H9 (cell line): Measurements from ENCODE around the gene DCST2. TPM values are rescaled to one million over a fixed set of nuclear protein-coding genes. Genes with fewer than 3 reads are reported as not detected.

Experiments used
- DNase-seq: peaks from one replicate; pipeline ENCODE4 v3.0.0-alpha.2; 2017
- H2AFZ ChIP-seq: one replicate; pipeline ENCODE4 v1.6.1; 2013; ENCODE audit warnings: mild to moderate bottlenecking, low read length, control low read depth, moderate library complexity
- H2AK5ac ChIP-seq: 2 replicates; pipeline ENCODE4 v1.6.1; 2013; ENCODE audit warnings: low read length, control low read depth, mixed read lengths; ENCODE audit not compliant: insufficient read length
- H2BK120ac ChIP-seq: one replicate; pipeline ENCODE4 v1.6.1; 2013; ENCODE audit warnings: low read depth, mild to moderate bottlenecking, low read length, control low read depth, inconsistent platforms; ENCODE audit not compliant: poor library complexity, severe bottlenecking
- H2BK12ac ChIP-seq: 2 replicates; pipeline ENCODE4 v1.6.1; 2013; ENCODE audit warnings: low read length, control low read depth, mixed read lengths, low read depth; ENCODE audit not compliant: insufficient read length
- H2BK15ac ChIP-seq: 2 replicates; pipeline ENCODE4 v1.6.1; 2013; ENCODE audit warnings: low read depth, low read length, control low read depth
- H2BK20ac ChIP-seq: one replicate; pipeline ENCODE4 v1.6.1; 2013; ENCODE audit warnings: low read depth, mild to moderate bottlenecking, low read length, control low read depth, inconsistent platforms; ENCODE audit not compliant: poor library complexity, severe bottlenecking
- H2BK5ac ChIP-seq: 2 replicates; pipeline ENCODE4 v1.6.1; 2013; ENCODE audit warnings: low read length, control low read depth, mixed read lengths; ENCODE audit not compliant: insufficient read length
- H3K14ac ChIP-seq: 2 replicates; pipeline ENCODE4 v1.6.1; 2013; ENCODE audit warnings: low read length, control low read depth; ENCODE audit not compliant: insufficient read depth
- H3K18ac ChIP-seq: 2 replicates; pipeline ENCODE4 v1.6.1; 2013; ENCODE audit warnings: low read depth, mild to moderate bottlenecking, mixed read lengths, low read length, control low read depth; ENCODE audit not compliant: insufficient read length
- H3K23ac ChIP-seq: 2 replicates; pipeline ENCODE4 v1.6.1; 2013; ENCODE audit warnings: low read length, control low read depth, mixed read lengths, low read depth; ENCODE audit not compliant: insufficient read length
- H3K23me2 ChIP-seq: 2 replicates; pipeline ENCODE4 v1.6.1; 2013; ENCODE audit warnings: low read depth, mild to moderate bottlenecking, mixed read lengths, low read length, control low read depth; ENCODE audit not compliant: insufficient read length, poor library complexity, severe bottlenecking
- H3K27ac ChIP-seq: 2 replicates; pipeline ENCODE4 v1.5.1; 2013; ENCODE audit warnings: low read length, control low read depth, mixed read lengths, low read depth; ENCODE audit not compliant: insufficient read length
- H3K27me3 ChIP-seq: 2 replicates; pipeline ENCODE4 v1.6.1; 2013; ENCODE audit warnings: low read length, control low read depth, inconsistent platforms; ENCODE audit not compliant: insufficient read depth
- H3K4ac ChIP-seq: 2 replicates; pipeline ENCODE4 v1.6.1; 2013; ENCODE audit warnings: low read depth, mild to moderate bottlenecking, control low read depth, inconsistent platforms, low read length, moderate library complexity
- H3K4me1 ChIP-seq: 2 replicates; pipeline ENCODE4 v1.6.1; 2013; ENCODE audit warnings: low read length, control low read depth, inconsistent platforms; ENCODE audit not compliant: insufficient read depth
- H3K4me2 ChIP-seq: 2 replicates; pipeline ENCODE4 v1.6.1; 2013; ENCODE audit warnings: low read length, control low read depth, mixed read lengths; ENCODE audit not compliant: insufficient read length, insufficient read depth
- H3K56ac ChIP-seq: 2 replicates; pipeline ENCODE4 v1.6.1; 2013; ENCODE audit warnings: low read depth, mild to moderate bottlenecking, mixed read lengths, low read length, control low read depth; ENCODE audit not compliant: insufficient read length
- H3K79me1 ChIP-seq: 2 replicates; pipeline ENCODE4 v1.6.1; 2013; ENCODE audit warnings: low read depth, mild to moderate bottlenecking, moderate library complexity, low read length, control low read depth, inconsistent platforms; ENCODE audit not compliant: insufficient read depth, poor library complexity, severe bottlenecking
- H3K79me2 ChIP-seq: 2 replicates; pipeline ENCODE4 v1.6.1; 2013; ENCODE audit warnings: low read length, control low read depth, inconsistent platforms; ENCODE audit not compliant: insufficient read depth
- H3K9ac ChIP-seq: 2 replicates; pipeline ENCODE4 v1.6.1; 2013; ENCODE audit warnings: low read length, control low read depth, mixed read lengths; ENCODE audit not compliant: insufficient read length; ENCODE audit errors: extremely low read depth
- H3K9me3 ChIP-seq: one replicate; pipeline ENCODE4 v1.6.1; 2013; ENCODE audit warnings: low read depth, low read length, inconsistent platforms; ENCODE audit not compliant: control insufficient read depth
- H3T11ph ChIP-seq: one replicate; pipeline ENCODE4 v1.6.1; 2013; ENCODE audit warnings: mild to moderate bottlenecking, low read length, control low read depth, inconsistent platforms
- H4K20me1 ChIP-seq: one replicate; pipeline ENCODE4 v1.6.1; 2013; ENCODE audit not compliant: control insufficient read depth, insufficient read length, insufficient read depth
- H4K5ac ChIP-seq: 2 replicates; pipeline ENCODE4 v1.6.1; 2013; ENCODE audit warnings: low read depth, mild to moderate bottlenecking, mixed read lengths, low read length, control low read depth; ENCODE audit not compliant: insufficient read length
- H4K8ac ChIP-seq: replicated peaks from 2 replicates; pipeline ENCODE4 v1.6.1; 2013; ENCODE audit warnings: low read length, control low read depth, mixed read lengths, low read depth; ENCODE audit not compliant: insufficient read length
- H4K91ac ChIP-seq: 2 replicates; pipeline ENCODE4 v1.6.1; 2013; ENCODE audit warnings: low read depth, mild to moderate bottlenecking, moderate library complexity, mixed read lengths, low read length, control low read depth; ENCODE audit not compliant: insufficient read length
- H3K27ac Mint-ChIP-seq, 3 experiments: 2 replicates in 2 of 3; 3 replicates in 1 of 3; pipeline ENCODE4 v1.8.0; 2020 to 2021; ENCODE audit warnings: mixed read lengths in 3 of 3, mild to moderate bottlenecking in 1 of 3, moderate library complexity in 1 of 3
- H3K27me3 Mint-ChIP-seq: 2 replicates; pipeline ENCODE4 v1.8.0; 2021; ENCODE audit warnings: low read depth, mild to moderate bottlenecking, moderate library complexity, mixed read lengths
- H3K36me3 Mint-ChIP-seq, 3 experiments: 2 replicates in 2 of 3; 3 replicates in 1 of 3; pipeline ENCODE4 v1.8.0; 2020 to 2021; ENCODE audit warnings: low read depth in 3 of 3, mixed read lengths in 3 of 3; ENCODE audit not compliant: insufficient read depth in 1 of 3
- H3K4me1 Mint-ChIP-seq, 2 experiments: 2 replicates each; pipeline ENCODE4 v1.8.0; 2020; ENCODE audit warnings: mixed read lengths in 2 of 2
- H3K4me3 Mint-ChIP-seq, 2 experiments: 2 replicates in 1 of 2; 3 replicates in 1 of 2; pipeline ENCODE4 v1.8.0; 2020 to 2021; ENCODE audit warnings: mild to moderate bottlenecking in 2 of 2, mixed read lengths in 2 of 2, moderate library complexity in 1 of 2
- H3K9me3 Mint-ChIP-seq, 2 experiments: 2 replicates in 1 of 2; 3 replicates in 1 of 2; pipeline ENCODE4 v1.8.0; 2020; ENCODE audit warnings: mild to moderate bottlenecking in 2 of 2, mixed read lengths in 2 of 2, moderate library complexity in 1 of 2
- CTCF ChIP-seq: fragments of 200-600 bp; sonication (generic); conservative IDR thresholded peaks from 3 replicates; pipeline ENCODE4 v1.8.0; 2021; ENCODE audit warnings: antibody characterized with exemption, mild to moderate bottlenecking
- WGBS: extraction: QIAGEN DNeasy Blood & Tissue Kit; methylation state at CpG from one replicate; pipeline ENCODE4 v1.1.7; 2013; ENCODE audit warnings: missing lambda C conversion rate, low lambda C conversion rate, mixed read lengths; ENCODE audit not compliant: insufficient read length; ENCODE audit errors: extremely low coverage; 5-methylcytosine and 5-hydroxymethylcytosine counted together
- total RNA-seq: library from RNA; stranded (reverse); gene quantifications from 2 replicates; pipeline ENCODE4 v1.2.1, GENCODE V29; 2021

The DCST2 gene
- total RNA-seq, 1 experiment from 2014 or later = 0.35 TPM

DNA sequence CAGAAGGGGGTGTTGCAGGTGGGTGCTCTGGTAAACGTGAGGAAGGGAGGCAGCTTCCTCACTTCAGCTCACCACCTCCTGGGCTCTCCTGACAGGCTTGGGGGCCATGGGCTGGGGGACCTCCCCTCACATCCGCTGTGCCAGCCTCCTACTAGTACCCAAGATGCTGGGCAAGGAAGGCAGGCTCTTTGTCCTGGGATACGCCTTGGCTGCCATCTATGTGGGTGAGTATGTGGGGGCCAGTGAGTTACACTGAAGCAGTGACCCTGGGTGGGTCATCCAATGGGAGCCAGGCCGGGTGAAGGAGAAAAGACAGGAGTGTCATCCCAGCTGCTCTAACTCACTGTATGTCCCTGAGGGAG lies 5.7 kb upstream of the DCST2 start:
- Histone ChIP-seq H3K9me3 (no peaks in the 10 kb centered on the region), H3K14ac (no peak overlapping the region; the same call in 1 of the 2 replicates), H4K91ac (no peak overlapping the region), H3K27ac (no peak overlapping the region), H3K4ac (no peak overlapping the region), H3K79me2 (no peaks in the 10 kb centered on the region), H3K4me2 (no peak overlapping the region), H2AK5ac (no peak overlapping the region), H3K23ac (no peak overlapping the region), H3K4me1 (no peaks in the 10 kb centered on the region), H3K23me2 (no peaks in the 10 kb centered on the region), H2BK20ac (no peak overlapping the region), H4K8ac (no peak overlapping the region), H3K27me3 (no peaks in the 10 kb centered on the region), H3T11ph (no peak overlapping the region), H2BK15ac (no peak overlapping the region), H3K9ac (no peak overlapping the region), H3K56ac (no peak overlapping the region), H2BK120ac (no peak overlapping the region), H2AFZ (no peak overlapping the region), H2BK5ac (no peak overlapping the region), H3K18ac (no peak overlapping the region), H2BK12ac (no peak overlapping the region), H3K79me1 (no peaks in the 10 kb centered on the region), H4K5ac (no peak overlapping the region), H4K20me1 (peaks cover 2% of the 10 kb centered on the region)
- Mint-ChIP-seq H3K4me3 (no peak overlapping the region), H3K36me3 (no peaks in the 10 kb centered on the region), H3K27ac (no peak overlapping the region), H3K9me3 (no peaks in the 10 kb centered on the region), H3K27me3 (peaks cover 45% of the 10 kb centered on the region), H3K4me1 (peaks cover 3 to 13% of the 10 kb centered on the region in 2 experiments; a peak in 3 of 4 replicates)
- WGBS = no CpG with 5 or more reads among the region's 4 CpGs
- DNase-seq = no peak
- TF ChIP-seq CTCF = no peak
